ENCODE data around the gene VASH2. TPM values are rescaled to one million over a fixed set of nuclear protein-coding genes. Genes with fewer than 3 reads are reported as not detected.

VASH2 gene
- total and polyA plus RNA-seq, 2 donors (not counting 1 experiment from before 2014, with no cell fraction given), result 0.17 to 0.22 TPM

DNA sequence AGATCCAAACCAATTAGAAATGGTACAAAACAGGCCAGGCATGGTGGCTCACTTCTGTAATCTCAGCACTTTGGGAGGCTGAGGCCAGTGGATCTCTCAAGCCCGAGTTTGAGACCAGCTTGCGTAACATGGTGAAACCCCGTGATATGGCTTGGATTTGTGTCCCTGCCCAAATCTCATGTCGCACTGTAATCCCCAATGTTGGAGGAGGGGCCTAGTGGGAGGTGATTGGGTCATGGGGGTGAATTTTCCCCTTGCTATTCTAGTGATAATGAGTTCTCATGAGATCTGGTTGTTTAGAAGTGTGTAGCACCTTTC, 7.0 kb upstream of the VASH2 start:
- Histone ChIP-seq H3K36me3 (ENCODE audit: control insufficient read depth, insufficient read depth, low read length) (no peaks in the 10 kb centered on the region), H4K20me1 (ENCODE audit: control insufficient read depth, extremely low read depth, insufficient read depth, low read length) (no peaks in the 10 kb centered on the region), H2AFZ (ENCODE audit: low read length) (no peak overlapping the region), H3K79me2 (ENCODE audit: control insufficient read depth, insufficient read depth, low read length) (no peaks in the 10 kb centered on the region), H3K4me2 (ENCODE audit: extremely low read depth, insufficient read depth, low read length) (no peak overlapping the region), H3K4me1 (ENCODE audit: control insufficient read depth, extremely low read depth, insufficient read depth, low read length) (no peaks in the 10 kb centered on the region), H3K27ac (ENCODE audit: insufficient read depth, low read length) (no peak overlapping the region), H3K4me3 (replicated peaks in 1 of 4; ENCODE audit: control extremely low read depth in 1 of 4, insufficient read depth in 1 of 4, low read depth in 3 of 4, low read length in 4 of 4) (no peak overlapping the region), H3K9ac (ENCODE audit: insufficient read depth, low read length) (no peak overlapping the region), H3K27me3 (ENCODE audit: control insufficient read depth, insufficient read depth, low read length) (peaks cover 4% of the 10 kb centered on the region), H3K9me3 (ENCODE audit: control insufficient read depth, insufficient read depth, low read depth, low read length) (no peaks in the 10 kb centered on the region)
- DNase-seq (ENCODE audit: low read depth in 2 of 2), result no peak
- no peak for TF ChIP-seq EZH2 (IDR thresholded peaks at IDR 0.05; ENCODE audit: low read length, missing control alignments)
- TF ChIP-seq, protein P1, sequence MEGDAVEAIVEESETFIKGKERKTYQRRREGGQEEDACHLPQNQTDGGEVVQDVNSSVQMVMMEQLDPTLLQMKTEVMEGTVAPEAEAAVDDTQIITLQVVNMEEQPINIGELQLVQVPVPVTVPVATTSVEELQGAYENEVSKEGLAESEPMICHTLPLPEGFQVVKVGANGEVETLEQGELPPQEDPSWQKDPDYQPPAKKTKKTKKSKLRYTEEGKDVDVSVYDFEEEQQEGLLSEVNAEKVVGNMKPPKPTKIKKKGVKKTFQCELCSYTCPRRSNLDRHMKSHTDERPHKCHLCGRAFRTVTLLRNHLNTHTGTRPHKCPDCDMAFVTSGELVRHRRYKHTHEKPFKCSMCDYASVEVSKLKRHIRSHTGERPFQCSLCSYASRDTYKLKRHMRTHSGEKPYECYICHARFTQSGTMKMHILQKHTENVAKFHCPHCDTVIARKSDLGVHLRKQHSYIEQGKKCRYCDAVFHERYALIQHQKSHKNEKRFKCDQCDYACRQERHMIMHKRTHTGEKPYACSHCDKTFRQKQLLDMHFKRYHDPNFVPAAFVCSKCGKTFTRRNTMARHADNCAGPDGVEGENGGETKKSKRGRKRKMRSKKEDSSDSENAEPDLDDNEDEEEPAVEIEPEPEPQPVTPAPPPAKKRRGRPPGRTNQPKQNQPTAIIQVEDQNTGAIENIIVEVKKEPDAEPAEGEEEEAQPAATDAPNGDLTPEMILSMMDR (conservative IDR thresholded peaks at IDR 0.05 in 1 of 2, IDR thresholded peaks at IDR 0.05 in 1 of 2; ENCODE audit: low read depth in 1 of 2, low read length in 2 of 2), result no peak

DNA sequence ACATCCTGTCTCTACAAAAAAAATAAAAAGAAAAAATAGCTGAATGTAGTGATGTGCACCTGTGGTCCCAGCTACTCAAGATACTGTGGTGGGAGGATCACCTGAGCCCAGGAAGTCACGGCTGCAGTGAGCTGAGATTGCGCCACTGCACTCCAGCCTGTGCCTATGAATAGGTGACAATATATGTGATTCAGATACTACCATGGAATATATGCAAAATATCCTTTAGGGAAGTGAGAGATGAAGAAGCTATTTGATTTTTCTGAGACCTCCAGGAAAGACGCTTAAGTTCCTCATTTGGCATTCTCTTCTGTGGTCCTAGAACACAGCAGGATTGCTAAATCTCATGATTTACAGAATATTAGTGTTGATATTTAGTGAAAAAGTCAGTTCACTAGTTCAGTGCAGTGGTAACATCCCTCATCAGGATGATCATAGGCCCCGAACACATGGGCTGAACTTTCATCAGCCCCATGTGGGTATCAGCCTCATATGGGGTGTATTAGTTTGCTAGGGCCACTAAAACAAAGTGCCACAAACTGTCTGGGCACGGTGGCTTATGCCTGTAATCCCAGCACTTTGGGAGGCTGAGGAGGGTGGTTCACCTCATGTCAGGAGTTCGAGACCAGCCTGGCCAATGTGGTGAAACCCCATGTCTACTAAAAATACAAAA, 6.0 kb upstream of the VASH2 start:
- peaks cover 8% of the 10 kb centered on the region for H3K27me3 ChIP-seq (ENCODE audit: control insufficient read depth, insufficient read depth, low read length)
- H3K9ac ChIP-seq (ENCODE audit: insufficient read depth, low read length), result no peak overlapping the region
- no peak overlapping the region for H3K27ac ChIP-seq (ENCODE audit: insufficient read depth, low read length)
- no peak overlapping the region for H3K4me2 ChIP-seq (ENCODE audit: extremely low read depth, insufficient read depth, low read length)
- H4K20me1 ChIP-seq (ENCODE audit: control insufficient read depth, extremely low read depth, insufficient read depth, low read length), result no peaks in the 10 kb centered on the region
- H3K36me3 ChIP-seq (ENCODE audit: control insufficient read depth, insufficient read depth, low read length), result no peaks in the 10 kb centered on the region
- no peak overlapping the region for H2AFZ ChIP-seq (ENCODE audit: low read length)
- H3K4me1 ChIP-seq (ENCODE audit: control insufficient read depth, extremely low read depth, insufficient read depth, low read length), result no peaks in the 10 kb centered on the region
- no peaks in the 10 kb centered on the region for H3K79me2 ChIP-seq (ENCODE audit: control insufficient read depth, insufficient read depth, low read length)
- DNase-seq (ENCODE audit: low read depth in 2 of 2), result no peak
- H3K9me3 ChIP-seq (ENCODE audit: control insufficient read depth, insufficient read depth, low read depth, low read length), result no peaks in the 10 kb centered on the region
- TF ChIP-seq, protein P1 (conservative IDR thresholded peaks at IDR 0.05 in 1 of 2, IDR thresholded peaks at IDR 0.05 in 1 of 2; ENCODE audit: low read depth in 1 of 2, low read length in 2 of 2), result no peak
- no peak for TF ChIP-seq EZH2 (IDR thresholded peaks at IDR 0.05; ENCODE audit: low read length, missing control alignments)
- H3K4me3 ChIP-seq (replicated peaks in 1 of 4; ENCODE audit: control extremely low read depth in 1 of 4, insufficient read depth in 1 of 4, low read depth in 3 of 4, low read length in 4 of 4), result no peak overlapping the region

DNA sequence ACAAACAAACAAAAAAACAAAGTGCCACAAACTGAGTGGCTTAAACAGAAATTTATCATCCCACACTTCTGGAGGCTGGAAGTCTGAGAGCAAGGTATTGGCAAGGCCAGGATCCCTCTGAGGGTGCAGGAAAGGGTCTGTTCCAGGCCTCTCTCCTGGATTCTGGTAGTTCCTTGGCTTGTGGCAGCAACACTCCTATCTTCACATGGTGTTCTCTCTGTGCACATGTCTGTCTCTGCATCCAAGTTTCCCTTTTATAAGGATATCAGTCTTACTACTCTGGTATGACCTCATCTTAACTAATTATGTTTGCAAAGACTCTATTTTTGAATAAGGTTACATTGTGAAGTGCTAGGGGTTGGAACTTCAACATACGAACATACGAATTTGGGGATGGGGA, 5.3 kb upstream of the VASH2 start:
- Histone ChIP-seq H4K20me1 (ENCODE audit: control insufficient read depth, extremely low read depth, insufficient read depth, low read length) (no peaks in the 10 kb centered on the region), H3K9ac (ENCODE audit: insufficient read depth, low read length) (no peak overlapping the region), H3K36me3 (ENCODE audit: control insufficient read depth, insufficient read depth, low read length) (no peaks in the 10 kb centered on the region), H3K27me3 (ENCODE audit: control insufficient read depth, insufficient read depth, low read length) (peaks cover 15% of the 10 kb centered on the region), H3K9me3 (ENCODE audit: control insufficient read depth, insufficient read depth, low read depth, low read length) (no peaks in the 10 kb centered on the region), H3K4me1 (ENCODE audit: control insufficient read depth, extremely low read depth, insufficient read depth, low read length) (no peaks in the 10 kb centered on the region), H3K27ac (ENCODE audit: insufficient read depth, low read length) (no peak overlapping the region), H3K79me2 (ENCODE audit: control insufficient read depth, insufficient read depth, low read length) (no peaks in the 10 kb centered on the region), H3K4me3 (replicated peaks in 1 of 4; ENCODE audit: control extremely low read depth in 1 of 4, insufficient read depth in 1 of 4, low read depth in 3 of 4, low read length in 4 of 4) (no peak overlapping the region), H3K4me2 (ENCODE audit: extremely low read depth, insufficient read depth, low read length) (no peak overlapping the region), H2AFZ (ENCODE audit: low read length) (no peak overlapping the region)
- TF ChIP-seq, protein P1 (conservative IDR thresholded peaks at IDR 0.05 in 1 of 2, IDR thresholded peaks at IDR 0.05 in 1 of 2; ENCODE audit: low read depth in 1 of 2, low read length in 2 of 2), result no peak
- no peak for DNase-seq (ENCODE audit: low read depth in 2 of 2)

All from fibroblast of lung (primary cell).